Measurements from ENCODE around the gene REN. TPM values are rescaled to one million over a fixed set of nuclear protein-coding genes. Genes with fewer than 3 reads are reported as not detected.

REN gene
- total RNA-seq, 1 donor from 2014 or later: not detected

DNA sequence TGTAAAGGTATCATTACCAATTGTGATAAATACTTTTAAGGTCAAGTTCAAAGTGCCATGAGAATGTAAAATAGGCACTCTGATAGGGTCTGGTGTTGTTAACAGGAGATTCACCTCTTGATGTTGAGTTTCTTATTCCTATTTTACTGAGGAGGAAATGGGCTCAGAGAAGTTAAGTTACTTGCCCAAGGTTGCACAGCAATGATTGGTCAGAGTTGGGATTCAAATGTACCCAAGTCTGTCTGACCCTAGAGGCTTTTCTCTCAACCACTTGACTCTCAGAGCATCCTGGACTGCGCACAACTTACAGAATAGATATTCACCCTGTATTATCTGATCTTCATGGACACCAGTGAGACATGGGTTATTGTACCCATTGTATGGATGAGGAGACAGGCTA, 59.3 kb downstream of the REN start:
- no peak for DNase-seq

DNA sequence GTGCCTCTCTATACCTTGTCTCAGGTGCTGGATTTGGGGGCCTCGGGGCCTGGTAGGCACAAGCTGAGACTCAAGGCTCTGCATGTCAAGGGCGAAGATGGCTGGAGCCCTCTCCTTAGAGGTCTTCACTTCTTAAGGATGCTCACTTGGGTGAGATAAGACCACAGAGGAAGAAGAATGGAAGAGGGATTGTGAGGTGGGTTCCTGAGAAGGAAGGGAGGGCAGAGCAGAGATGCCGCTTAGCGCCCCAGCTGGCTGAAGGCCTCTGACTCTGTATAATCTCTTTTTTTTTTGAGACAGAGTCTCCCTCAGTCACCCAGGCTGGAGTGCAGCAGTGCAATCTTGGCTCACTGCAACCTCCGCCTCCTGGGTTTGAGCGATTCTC, 61.0 kb downstream of the REN start:
- DNase-seq: no peak

Other genes with a start within 250 kb of the REN start
- gene SOX13, start 93.2 kb downstream of the REN start, total RNA-seq: 15.3 and 23.0 TPM in 2 replicates
- 9.9 and 10.7 TPM in 2 replicates for gene ETNK2, start 14.3 kb downstream of the REN start, total RNA-seq
- gene KISS1, start 30.2 kb upstream of the REN start, total RNA-seq: 0.14 TPM in 1 of 2 replicates, not detected in the other
- gene GOLT1A, start 47.7 kb upstream of the REN start, total RNA-seq: not detected in 2 replicates
- gene PLEKHA6, start 193.6 kb upstream of the REN start, total RNA-seq: 0.51 and 3.5 TPM in 2 replicates
- gene PPP1R15B, start 245.5 kb upstream of the REN start, total RNA-seq: 28.2 and 37.0 TPM in 2 replicates